Bladder microvascular endothelial cell (primary cell): ENCODE data around the gene TMSB15A. TPM values are rescaled to one million over a fixed set of nuclear protein-coding genes. Genes with fewer than 3 reads are reported as not detected.

Source experiments
- total RNA-seq: library from RNA; depleted of rRNA; stranded (reverse); fragments of >200 nt; gene quantifications from 2 replicates; pipeline ENCODE4 v1.2.3, GENCODE V29; 2014

Gene TMSB15A
- 0.82 and 1.8 TPM in 2 replicates for total RNA-seq

DNA sequence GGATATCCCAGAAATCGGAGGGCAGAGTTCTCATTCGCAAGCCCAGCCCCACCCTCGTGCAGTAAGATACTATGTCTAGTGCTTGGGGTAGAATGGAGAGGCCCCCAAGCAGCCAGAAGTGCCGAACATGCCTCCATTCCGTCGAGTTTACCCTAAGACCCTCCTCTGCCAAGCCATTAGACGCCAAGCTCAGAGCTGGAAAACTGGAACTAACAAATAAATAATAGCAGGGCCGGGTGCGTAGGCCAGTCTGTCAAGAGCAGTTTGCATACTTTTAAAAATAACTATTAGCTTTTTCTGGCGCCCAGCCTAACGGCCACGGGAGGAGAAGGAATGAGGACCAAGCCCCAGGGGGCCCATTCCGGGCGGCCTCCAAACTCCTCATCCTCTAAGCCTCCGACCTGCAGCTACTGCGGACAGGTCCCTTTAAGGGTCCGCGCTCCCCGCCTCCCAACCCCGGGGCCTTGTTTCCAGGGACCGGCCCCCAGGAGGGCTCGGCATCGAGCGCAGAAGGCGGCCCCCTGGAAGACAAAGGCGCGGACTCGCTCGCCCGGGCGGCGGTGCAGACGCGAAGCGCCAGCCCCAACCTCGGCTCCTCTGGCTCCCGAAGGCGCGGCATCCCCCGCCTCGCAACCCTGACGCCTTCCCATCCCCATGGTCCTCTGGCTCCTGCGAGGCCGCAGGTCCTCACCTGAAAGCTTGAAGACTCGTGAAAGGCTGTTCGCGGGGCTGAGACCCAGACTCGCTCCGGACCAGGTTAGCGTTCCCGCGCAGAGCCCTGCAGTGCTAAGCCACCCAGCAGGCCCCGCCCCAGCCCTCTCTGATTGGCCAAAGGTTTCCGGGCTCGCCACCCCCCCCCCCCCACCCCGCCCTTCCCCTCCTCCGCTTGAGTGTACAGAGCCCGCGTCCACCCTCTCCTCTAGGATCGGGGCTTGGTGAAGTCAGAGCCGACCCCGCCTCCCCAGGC, at the start of gene TMSB15A:
TMSB15A (minus strand) TSS at position 765 of the 967 bp plus-strand sequence.

DNA sequence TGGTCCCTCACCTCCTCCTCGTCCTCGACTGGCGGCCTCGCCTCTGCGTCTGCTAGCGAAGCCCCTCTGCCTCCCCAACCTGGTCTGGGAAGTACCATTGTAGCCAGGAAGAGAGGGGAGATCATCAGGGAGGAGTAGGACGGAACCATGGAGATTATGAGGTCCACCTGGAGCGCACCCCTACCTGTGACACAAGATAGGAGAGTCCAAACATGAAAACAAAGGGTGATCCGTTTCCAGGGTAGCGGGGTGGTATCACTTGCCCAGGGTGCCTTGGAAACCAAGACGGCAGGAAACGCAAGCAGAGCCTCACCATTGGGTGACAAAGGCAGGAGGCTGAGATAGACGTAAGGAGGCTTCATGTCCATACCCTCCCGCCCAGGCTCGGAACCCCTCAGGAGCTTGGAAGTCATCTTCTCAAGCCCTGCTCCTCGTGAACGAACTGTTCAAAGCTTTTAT, 44.7 kb downstream of the TMSB15A start, which contains the start of gene TCP11X2:
TCP11X2 (minus strand) TSS at position 51 of the 459 bp plus-strand sequence.

Other genes with a start within 250 kb of the TMSB15A start
- not detected in 2 replicates for gene NXF2B, start 76.7 kb downstream of the TMSB15A start, total RNA-seq
- gene TCP11X2, start 44.9 kb downstream of the TMSB15A start, total RNA-seq, result not detected in 2 replicates
- gene ARMCX5, start 82.8 kb upstream of the TMSB15A start, total RNA-seq, result 11.0 and 23.9 TPM in 2 replicates
- gene GPRASP1, start 134.7 kb upstream of the TMSB15A start, total RNA-seq, result 0.65 and 3.3 TPM in 2 replicates
- gene GPRASP2, start 195.7 kb upstream of the TMSB15A start, total RNA-seq, result 9.6 and 13.9 TPM in 2 replicates
- 5.7 and 6.6 TPM in 2 replicates for gene GPRASP3, start 204.0 kb upstream of the TMSB15A start, total RNA-seq